PFSK-1 (cell line): ENCODE results near the gene MAN2A2.

ENCODE experiments used
- FOXP2 ChIP-seq: optimal IDR thresholded peaks from 2 replicates; pipeline ENCODE3; 2011; ENCODE audit warnings: borderline replicate concordance, control low read depth, inconsistent platforms; ENCODE audit not compliant: insufficient read depth; ENCODE audit errors: extremely low read length, extremely low read depth
- POLR2AphosphoS5 ChIP-seq: IDR thresholded peaks from 2 replicates; pipeline ENCODE4 v1.6.1; 2012; ENCODE audit warnings: low read depth, mild to moderate bottlenecking, control low read depth, low read length, moderate library complexity
- REST ChIP-seq, 2 experiments: IDR thresholded peaks; 2 replicates each; pipeline versions ENCODE4 v1.6.1 to v1.8.0; 2011 to 2012; ENCODE audit warnings: low read depth in 2 of 2, low read length in 2 of 2, control low read depth in 1 of 2, inconsistent platforms in 1 of 2, mild to moderate bottlenecking in 1 of 2, moderate library complexity in 1 of 2; ENCODE audit not compliant: insufficient read depth in 1 of 2
- SIN3A ChIP-seq: IDR thresholded peaks from 2 replicates; pipeline ENCODE4 v1.6.1; 2012; ENCODE audit warnings: mild to moderate bottlenecking, low read length, moderate library complexity, borderline replicate concordance; ENCODE audit not compliant: insufficient read depth
- TAF1 ChIP-seq: IDR thresholded peaks from 2 replicates; pipeline ENCODE4 v1.6.1; 2012; ENCODE audit warnings: low read length, control low read depth, borderline replicate concordance; ENCODE audit not compliant: insufficient read depth

The MAN2A2 gene

DNA sequence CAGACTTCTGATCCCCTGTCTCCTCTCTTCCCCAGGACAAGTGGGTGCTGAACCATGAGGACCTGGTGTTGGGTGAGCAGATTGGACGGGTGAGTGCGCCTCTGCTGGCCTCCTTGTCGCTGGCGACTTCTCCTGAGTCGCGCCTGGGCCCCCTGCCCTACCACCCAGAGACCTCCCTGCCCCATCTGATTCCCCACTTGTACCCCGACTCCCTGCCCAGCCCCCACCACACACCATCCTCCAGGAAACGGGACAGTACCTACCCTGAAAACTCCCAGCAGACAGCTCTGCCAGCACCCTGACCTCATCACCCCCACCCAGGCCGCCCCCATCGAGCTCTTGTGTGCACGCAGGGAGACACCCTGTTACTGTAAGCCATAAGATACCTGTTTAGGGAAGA lies 11.1 kb upstream of the MAN2A2 start:
- TF ChIP-seq SIN3A = no peak
- no peak for TF ChIP-seq TAF1
- TF ChIP-seq POLR2AphosphoS5 = no peak
- TF ChIP-seq REST (IDR thresholded peaks at IDR 0.05; ENCODE audit: insufficient read depth in 1 of 2, low read depth in 2 of 2, low read length in 2 of 2) = no peak
- TF ChIP-seq FOXP2 = no peak

DNA sequence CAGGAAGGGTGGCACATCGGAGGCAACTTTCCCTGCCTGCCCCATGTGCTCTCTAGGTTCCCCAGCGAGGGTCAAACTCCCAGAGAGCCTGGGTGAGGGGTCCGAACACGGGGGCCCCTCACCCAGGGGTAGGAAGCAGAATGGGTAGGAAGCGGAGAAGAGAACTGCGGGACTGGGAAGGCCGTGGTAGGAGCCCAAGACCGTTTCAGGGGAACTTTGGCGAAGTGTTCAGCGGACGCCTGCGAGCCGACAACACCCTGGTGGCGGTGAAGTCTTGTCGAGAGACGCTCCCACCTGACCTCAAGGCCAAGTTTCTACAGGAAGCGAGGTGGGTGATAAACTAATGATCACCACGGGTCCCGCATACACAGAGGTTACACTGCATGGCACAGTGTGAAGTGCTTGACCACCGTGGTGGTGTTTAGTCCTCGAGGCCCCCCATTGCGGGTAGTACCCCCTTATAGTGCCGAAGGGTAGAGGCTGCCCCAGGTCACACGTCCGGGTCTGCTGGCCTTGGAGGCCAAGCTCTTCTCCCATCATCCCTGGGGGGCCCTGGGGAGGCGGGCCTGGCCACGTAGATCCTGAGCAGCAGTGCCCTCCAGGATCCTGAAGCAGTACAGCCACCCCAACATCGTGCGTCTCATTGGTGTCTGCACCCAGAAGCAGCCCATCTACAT lies 10.5 kb upstream of the MAN2A2 start:
- TF ChIP-seq TAF1 = no peak
- TF ChIP-seq REST (IDR thresholded peaks at IDR 0.05; ENCODE audit: insufficient read depth in 1 of 2, low read depth in 2 of 2, low read length in 2 of 2) = no peak
- no peak for TF ChIP-seq FOXP2
- TF ChIP-seq SIN3A = no peak
- no peak for TF ChIP-seq POLR2AphosphoS5

GRCh38 chr15:90893175-90894090 lies 9.7 kb upstream of the MAN2A2 start:
- TF ChIP-seq POLR2AphosphoS5 (no peak), REST (IDR thresholded peaks at IDR 0.05; ENCODE audit: insufficient read depth in 1 of 2, low read depth in 2 of 2, low read length in 2 of 2) (no peak), FOXP2 (no peak), SIN3A (no peak), TAF1 (no peak)

GRCh38 chr15:90895571-90896117 lies 7.5 kb upstream of the MAN2A2 start:
- TF ChIP-seq FOXP2 = peak; percentile 97
- no peak for TF ChIP-seq TAF1

DNA sequence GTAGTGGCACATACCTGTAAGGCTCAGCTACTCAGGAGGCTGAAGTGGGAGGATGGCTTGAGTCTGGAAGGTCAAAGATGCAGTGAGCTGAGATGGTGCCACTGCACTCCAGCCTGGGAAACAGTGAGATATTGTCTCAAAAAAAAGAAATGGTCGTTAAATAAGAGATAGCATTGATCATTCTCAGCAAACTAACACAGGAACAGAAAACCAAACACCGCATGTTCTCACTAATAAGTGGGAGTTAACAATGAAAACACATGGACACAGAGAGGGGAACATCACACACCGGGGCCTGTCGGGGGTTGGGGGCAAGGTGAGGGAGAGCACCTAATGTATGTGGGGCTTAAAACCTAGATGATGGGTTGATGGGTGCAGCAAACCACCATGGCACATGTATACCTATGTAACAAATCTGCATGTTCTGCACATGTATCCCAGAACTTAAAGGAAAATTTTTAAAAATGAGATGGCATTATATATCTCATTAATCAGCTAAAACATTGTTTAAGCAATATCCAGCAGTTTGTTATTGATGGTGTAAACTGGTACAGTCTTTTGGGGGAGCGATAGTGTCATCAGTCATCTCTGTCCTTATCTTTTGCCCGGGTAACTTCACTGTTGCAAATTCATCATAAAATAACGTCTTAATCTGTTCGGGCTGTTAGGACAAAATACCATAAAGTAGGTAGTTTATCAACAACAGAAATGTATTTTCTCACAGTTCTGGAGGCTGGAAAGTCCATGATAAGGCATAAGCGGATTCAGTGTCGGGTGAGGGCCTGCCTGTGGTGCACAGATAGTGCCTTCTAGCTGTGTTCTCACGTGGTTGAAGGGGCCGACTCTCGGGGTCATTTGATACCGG lies 1.7 kb upstream of the MAN2A2 start:
- no peak for TF ChIP-seq REST (IDR thresholded peaks at IDR 0.05; ENCODE audit: insufficient read depth in 1 of 2, low read depth in 2 of 2, low read length in 2 of 2)
- no peak for TF ChIP-seq POLR2AphosphoS5
- no peak for TF ChIP-seq FOXP2
- TF ChIP-seq SIN3A = no peak
- TF ChIP-seq TAF1 = no peak
